Chondrocyte (in vitro differentiated cells): ENCODE data around the gene LARGE1. TPM values are rescaled to one million over a fixed set of nuclear protein-coding genes. Genes with fewer than 3 reads are reported as not detected.

Source experiments
- DNase-seq: peaks from one replicate; pipeline ENCODE4 v3.0.0; 2021; ENCODE audit warnings: mixed read lengths, low spot score
- H3K27ac Mint-ChIP-seq: one replicate; pipeline ENCODE4 v1.8.0; 2021; ENCODE audit warnings: mild to moderate bottlenecking, moderate library complexity, mixed read lengths; ENCODE audit not compliant: unreplicated experiment
- H3K27me3 Mint-ChIP-seq: 2 replicates; pipeline ENCODE4 v1.8.0; 2021; ENCODE audit warnings: low read depth, mixed read lengths
- H3K36me3 Mint-ChIP-seq: 2 replicates; pipeline ENCODE4 v1.8.0; 2021; ENCODE audit warnings: low read depth, mixed read lengths
- H3K4me1 Mint-ChIP-seq: 2 replicates; pipeline ENCODE4 v1.8.0; 2021; ENCODE audit warnings: low read depth, mild to moderate bottlenecking, mixed read lengths
- H3K4me3 Mint-ChIP-seq: one replicate; pipeline ENCODE4 v1.8.0; 2021; ENCODE audit warnings: mild to moderate bottlenecking, moderate library complexity, mixed read lengths; ENCODE audit not compliant: unreplicated experiment
- H3K9me3 Mint-ChIP-seq: 2 replicates; pipeline ENCODE4 v1.8.0; 2021; ENCODE audit warnings: low read depth, mixed read lengths
- total RNA-seq: library from RNA; stranded (reverse); gene quantifications from 3 replicates; pipeline ENCODE4 v1.2.1, GENCODE V29; 2021
- TF ChIP-seq, protein P1 (sequence below): fragments of 200-600 bp; sonication (generic); IDR thresholded peaks from 2 replicates; pipeline ENCODE4 v1.5.0; 2021; ENCODE audit warnings: antibody characterized with exemption, mild to moderate bottlenecking, moderate library complexity

The LARGE1 gene
- total RNA-seq, 1 donor from 2014 or later: 21.3 TPM

DNA sequence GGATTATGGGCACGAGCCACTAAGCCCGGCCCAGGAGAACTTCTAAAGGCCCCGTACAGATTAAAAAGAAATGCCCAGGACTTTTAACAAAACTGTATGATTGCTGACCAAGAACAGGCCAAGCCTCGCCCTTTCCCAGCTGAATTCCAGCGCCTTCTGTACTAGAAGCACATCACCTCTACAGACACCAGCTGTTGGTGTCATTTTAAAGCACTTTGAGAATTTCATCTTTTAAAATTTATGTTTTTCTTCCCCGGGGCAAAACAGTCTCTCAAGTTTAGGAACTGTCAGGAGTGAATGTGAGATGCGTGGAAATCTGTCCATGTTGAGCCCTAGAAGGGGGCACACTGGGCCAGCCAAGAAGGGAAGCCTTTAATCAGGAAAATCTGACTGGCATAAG, 362.4 kb downstream of the LARGE1 start:
- H3K36me3 Mint-ChIP-seq: no peaks in the 10 kb centered on the region
- TF ChIP-seq, protein P1, sequence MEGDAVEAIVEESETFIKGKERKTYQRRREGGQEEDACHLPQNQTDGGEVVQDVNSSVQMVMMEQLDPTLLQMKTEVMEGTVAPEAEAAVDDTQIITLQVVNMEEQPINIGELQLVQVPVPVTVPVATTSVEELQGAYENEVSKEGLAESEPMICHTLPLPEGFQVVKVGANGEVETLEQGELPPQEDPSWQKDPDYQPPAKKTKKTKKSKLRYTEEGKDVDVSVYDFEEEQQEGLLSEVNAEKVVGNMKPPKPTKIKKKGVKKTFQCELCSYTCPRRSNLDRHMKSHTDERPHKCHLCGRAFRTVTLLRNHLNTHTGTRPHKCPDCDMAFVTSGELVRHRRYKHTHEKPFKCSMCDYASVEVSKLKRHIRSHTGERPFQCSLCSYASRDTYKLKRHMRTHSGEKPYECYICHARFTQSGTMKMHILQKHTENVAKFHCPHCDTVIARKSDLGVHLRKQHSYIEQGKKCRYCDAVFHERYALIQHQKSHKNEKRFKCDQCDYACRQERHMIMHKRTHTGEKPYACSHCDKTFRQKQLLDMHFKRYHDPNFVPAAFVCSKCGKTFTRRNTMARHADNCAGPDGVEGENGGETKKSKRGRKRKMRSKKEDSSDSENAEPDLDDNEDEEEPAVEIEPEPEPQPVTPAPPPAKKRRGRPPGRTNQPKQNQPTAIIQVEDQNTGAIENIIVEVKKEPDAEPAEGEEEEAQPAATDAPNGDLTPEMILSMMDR: no peak
- H3K27ac Mint-ChIP-seq: no peak overlapping the region
- no peaks in the 10 kb centered on the region for H3K4me1 Mint-ChIP-seq
- H3K4me3 Mint-ChIP-seq: no peak overlapping the region
- no peaks in the 10 kb centered on the region for H3K27me3 Mint-ChIP-seq
- DNase-seq: no peak
- no peaks in the 10 kb centered on the region for H3K9me3 Mint-ChIP-seq

DNA sequence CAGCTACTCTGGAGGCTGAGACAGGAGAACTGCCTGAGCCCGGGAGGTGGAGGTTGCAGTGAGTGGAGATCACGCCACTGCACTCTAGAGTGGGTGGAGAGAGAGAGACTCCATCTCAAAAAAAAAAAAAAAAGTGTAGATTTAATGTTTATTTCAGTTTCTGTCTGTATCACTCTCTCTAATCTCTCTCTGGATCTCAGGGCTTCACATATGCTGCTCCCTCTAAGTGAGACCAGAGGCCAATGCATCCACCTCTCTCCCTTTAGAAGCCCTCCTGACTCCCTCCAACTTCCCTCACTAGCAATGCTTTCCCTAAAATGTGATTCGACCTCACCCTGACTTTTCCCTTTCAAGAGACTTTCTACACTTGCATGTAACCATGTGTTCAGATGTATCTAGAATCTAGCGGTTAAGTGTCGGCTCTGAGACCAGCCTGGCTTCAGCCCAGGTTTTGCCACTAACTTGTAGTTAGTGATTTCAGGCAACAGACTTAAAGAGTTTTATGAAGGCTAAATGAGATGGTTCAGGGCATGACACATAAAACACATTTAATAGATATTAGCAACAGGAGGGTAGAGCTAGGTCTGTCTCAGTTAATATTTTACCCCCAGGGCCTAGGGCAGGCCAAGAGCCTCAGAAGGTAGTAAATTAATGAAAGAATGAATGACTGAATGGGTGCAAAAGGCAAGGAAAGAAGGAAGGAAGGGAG, 364.3 kb downstream of the LARGE1 start:
- no peak overlapping the region for H3K4me3 Mint-ChIP-seq
- no peak for DNase-seq
- H3K9me3 Mint-ChIP-seq: no peaks in the 10 kb centered on the region
- no peaks in the 10 kb centered on the region for H3K27me3 Mint-ChIP-seq
- TF ChIP-seq, protein P1: no peak
- no peak overlapping the region for H3K27ac Mint-ChIP-seq
- no peaks in the 10 kb centered on the region for H3K36me3 Mint-ChIP-seq
- no peaks in the 10 kb centered on the region for H3K4me1 Mint-ChIP-seq

DNA sequence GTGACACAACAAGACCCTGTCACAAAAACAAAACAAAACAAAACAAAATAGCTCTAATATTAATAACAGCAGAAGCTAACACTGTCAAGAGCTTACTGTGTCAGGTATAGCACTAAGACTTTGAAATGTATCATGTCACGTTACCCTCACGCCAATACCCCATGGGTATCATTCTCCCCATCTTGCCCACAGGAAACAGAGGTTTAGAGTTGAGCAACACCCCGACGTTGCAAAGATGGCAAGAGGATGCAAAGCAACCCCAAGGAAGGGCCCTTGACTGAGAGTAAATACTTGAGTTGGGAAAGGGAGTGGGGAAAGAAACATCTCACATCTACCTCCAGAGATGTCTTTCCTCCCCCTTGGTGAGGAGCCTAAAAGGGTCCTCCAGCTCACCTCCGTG, 366.8 kb downstream of the LARGE1 start:
- H3K27ac Mint-ChIP-seq: no peak overlapping the region
- H3K27me3 Mint-ChIP-seq: no peaks in the 10 kb centered on the region
- no peak for DNase-seq
- H3K4me1 Mint-ChIP-seq: no peaks in the 10 kb centered on the region
- H3K4me3 Mint-ChIP-seq: no peak overlapping the region
- H3K36me3 Mint-ChIP-seq: no peaks in the 10 kb centered on the region
- TF ChIP-seq, protein P1: no peak
- no peaks in the 10 kb centered on the region for H3K9me3 Mint-ChIP-seq

DNA sequence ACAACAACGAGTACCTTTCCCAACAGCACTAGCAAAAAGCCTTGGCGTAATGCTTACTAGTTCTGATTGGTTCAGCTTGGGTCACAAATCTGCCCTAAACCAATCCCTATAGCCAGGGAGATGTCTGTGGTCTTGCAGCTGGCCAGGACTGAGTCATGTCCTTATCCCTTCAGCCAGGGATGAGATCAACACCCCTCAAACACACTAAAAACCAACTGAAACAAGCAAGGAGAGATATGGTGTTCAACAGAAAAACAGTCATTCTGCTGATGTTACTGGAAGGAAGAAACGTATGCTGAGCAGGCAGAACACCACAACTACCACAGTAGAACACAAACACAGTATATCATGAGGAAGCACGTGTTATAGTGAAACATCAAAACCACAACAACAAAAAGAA, 375.6 kb downstream of the LARGE1 start:
- Mint-ChIP-seq H3K4me1 (peaks cover 9% of the 10 kb centered on the region), H3K27me3 (no peaks in the 10 kb centered on the region), H3K4me3 (no peak overlapping the region), H3K9me3 (no peaks in the 10 kb centered on the region), H3K36me3 (no peaks in the 10 kb centered on the region), H3K27ac (no peak overlapping the region)
- DNase-seq: no peak
- TF ChIP-seq, protein P1: no peak

DNA sequence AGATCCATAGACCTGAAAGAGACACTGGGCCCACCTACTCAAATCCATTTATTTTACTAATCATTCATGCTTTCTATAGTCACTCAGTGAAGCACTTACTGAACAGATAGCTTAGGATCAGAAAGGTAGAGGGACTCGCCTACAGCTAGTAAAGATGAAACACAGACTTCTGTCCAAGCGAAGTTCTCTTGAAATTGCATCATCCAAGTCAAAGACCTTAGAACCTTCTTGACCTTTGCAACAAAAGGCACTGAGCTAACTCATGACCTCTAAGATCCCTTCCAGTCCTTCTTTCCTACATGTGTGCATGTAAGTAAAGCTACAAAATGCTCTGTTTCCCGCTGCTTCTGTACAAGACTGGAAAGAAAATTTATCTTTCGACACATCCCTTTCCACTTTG, 377.6 kb downstream of the LARGE1 start:
- Mint-ChIP-seq H3K27ac (no peak overlapping the region), H3K4me3 (no peak overlapping the region), H3K36me3 (no peaks in the 10 kb centered on the region), H3K9me3 (no peaks in the 10 kb centered on the region), H3K4me1 (peaks cover 9% of the 10 kb centered on the region), H3K27me3 (no peaks in the 10 kb centered on the region)
- TF ChIP-seq, protein P1: no peak
- no peak for DNase-seq
